Sigmoid colon (tissue), 7 donors: ENCODE results near the gene DNAJC15. TPM values are rescaled to one million over a fixed set of nuclear protein-coding genes. Genes with fewer than 3 reads are reported as not detected.

Source experiments
- DNase-seq: peaks from one replicate; pipeline ENCODE4 v3.0.0-alpha.2; 2019
- H3K27ac ChIP-seq, 4 donors: fragments of 200-600 bp; sonication (generic); one replicate each; pipeline ENCODE4 v1.5.1; 2016 to 2019; ENCODE audit warnings: mild to moderate bottlenecking in 1 of 4
- H3K27me3 ChIP-seq, 3 donors: fragments of 200-600 bp; sonication (generic); one replicate each; pipeline ENCODE4 v1.5.1; 2019; ENCODE audit warnings: mild to moderate bottlenecking in 1 of 3
- H3K36me3 ChIP-seq, 4 donors: fragments of 200-600 bp; sonication (generic); one replicate each; pipeline ENCODE4 v1.5.1; 2016 to 2019
- H3K4me1 ChIP-seq, 4 donors: fragments of 200-600 bp; sonication (generic); one replicate each; pipeline ENCODE4 v1.5.1; 2017 to 2019
- H3K4me3 ChIP-seq, 4 donors: fragments of 200-600 bp; sonication (generic); one replicate each; pipeline ENCODE4 v1.5.1; 2017 to 2019; ENCODE audit warnings: mild to moderate bottlenecking in 2 of 4, moderate library complexity in 1 of 4
- H3K9me3 ChIP-seq, 4 donors: fragments of 200-600 bp in 3 of 4; sonication (generic) in 3 of 4; one replicate each; pipeline versions ENCODE4 v1.5.1 to v1.6.1; 2013 to 2019
- EP300 ChIP-seq, 4 donors: sonication (generic); formaldehyde crosslinking; IDR thresholded peaks; one replicate each; pipeline ENCODE4 v1.6.1; 2017; ENCODE audit warnings: antibody characterized with exemption in 4 of 4
- POLR2A ChIP-seq, 2 donors: fragments of 450-650 bp; IDR thresholded peaks; one replicate each; pipeline ENCODE4 v1.6.1; 2016; ENCODE audit warnings: antibody characterized with exemption in 2 of 2, mild to moderate bottlenecking in 2 of 2, moderate library complexity in 2 of 2
- POLR2AphosphoS5 ChIP-seq, 4 donors: sonication (generic); formaldehyde crosslinking; IDR thresholded peaks; one replicate each; pipeline ENCODE4 v1.6.1; 2017; ENCODE audit warnings: antibody characterized with exemption in 4 of 4
- WGBS, 2 donors: extraction: QIAGEN DNeasy Blood & Tissue Kit; methylation state at CpG; one replicate each; pipeline ENCODE4 v1.1.7; 2013; 5-methylcytosine and 5-hydroxymethylcytosine counted together
- intact Hi-C: fragments of 100-400 bp; cut with DNase I; formaldehyde crosslinking; loops from one replicate; pipeline ENCODE4 v1.15.1; 2023
- polyA plus RNA-seq, 3 donors: library from polyadenylated mRNA; stranded (reverse); fragments of 200-250 nt; gene quantifications; one replicate each; pipeline ENCODE4 v1.2.3, GENCODE V29; 2013
- total RNA-seq, 4 donors: library from RNA; depleted of rRNA; stranded (reverse); fragments of >200 nt; gene quantifications; one replicate each; pipeline ENCODE4 v1.1.0, GENCODE V29; 2016
- TF ChIP-seq, protein P1 (sequence below), 4 experiments: fragments of 450-650 bp in 3 of 4; fragments of 200-600 bp in 1 of 4; IDR thresholded peaks; one replicate each; pipeline ENCODE4 v1.5.1; 2016 to 2019; ENCODE audit warnings: antibody characterized with exemption in 4 of 4, mild to moderate bottlenecking in 3 of 4, moderate library complexity in 2 of 4
- donor health status: healthy with polysubstance abuse.
- donor health status: Bipolar disorder and iron deficiency.
- donor health status: healthy.

DNAJC15 gene
- total and polyA plus RNA-seq, 7 donors, result 13.6 to 38.8 (median 15.3) TPM

DNA sequence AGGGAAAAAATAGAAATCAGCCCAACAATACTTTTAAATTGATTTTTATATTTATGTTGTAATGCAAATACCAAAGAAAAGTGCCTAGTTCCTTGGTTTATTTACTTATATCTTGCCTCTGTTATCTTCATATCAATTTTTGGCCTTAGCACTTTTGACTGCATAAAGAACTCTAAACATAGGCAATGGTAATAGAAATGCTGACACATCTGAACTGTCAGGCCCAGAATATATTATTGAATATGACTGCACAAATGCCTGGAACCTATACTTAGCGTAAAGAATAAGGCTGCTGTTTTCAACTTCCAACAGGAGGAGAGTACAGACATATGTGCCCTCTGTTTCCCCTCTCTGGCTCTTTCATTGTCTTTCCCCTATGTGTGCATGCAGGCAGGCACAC, 91.1 kb downstream of the DNAJC15 start:
- H3K36me3 ChIP-seq, result no peaks in the 10 kb centered on the region
- WGBS, 2 donors, result 100% methylated on average over 1 of the region's 1 CpG
- DNase-seq, result no peak
- H3K27me3 ChIP-seq, result no peaks in the 10 kb centered on the region
- intact Hi-C loops, result no loop called here
- TF ChIP-seq, protein P1, sequence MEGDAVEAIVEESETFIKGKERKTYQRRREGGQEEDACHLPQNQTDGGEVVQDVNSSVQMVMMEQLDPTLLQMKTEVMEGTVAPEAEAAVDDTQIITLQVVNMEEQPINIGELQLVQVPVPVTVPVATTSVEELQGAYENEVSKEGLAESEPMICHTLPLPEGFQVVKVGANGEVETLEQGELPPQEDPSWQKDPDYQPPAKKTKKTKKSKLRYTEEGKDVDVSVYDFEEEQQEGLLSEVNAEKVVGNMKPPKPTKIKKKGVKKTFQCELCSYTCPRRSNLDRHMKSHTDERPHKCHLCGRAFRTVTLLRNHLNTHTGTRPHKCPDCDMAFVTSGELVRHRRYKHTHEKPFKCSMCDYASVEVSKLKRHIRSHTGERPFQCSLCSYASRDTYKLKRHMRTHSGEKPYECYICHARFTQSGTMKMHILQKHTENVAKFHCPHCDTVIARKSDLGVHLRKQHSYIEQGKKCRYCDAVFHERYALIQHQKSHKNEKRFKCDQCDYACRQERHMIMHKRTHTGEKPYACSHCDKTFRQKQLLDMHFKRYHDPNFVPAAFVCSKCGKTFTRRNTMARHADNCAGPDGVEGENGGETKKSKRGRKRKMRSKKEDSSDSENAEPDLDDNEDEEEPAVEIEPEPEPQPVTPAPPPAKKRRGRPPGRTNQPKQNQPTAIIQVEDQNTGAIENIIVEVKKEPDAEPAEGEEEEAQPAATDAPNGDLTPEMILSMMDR (IDR thresholded peaks at IDR 0.05), result no peak
- no peak for TF ChIP-seq EP300 (IDR thresholded peaks at IDR 0.05)
- TF ChIP-seq POLR2A (IDR thresholded peaks at IDR 0.05), result no peak
- H3K4me3 ChIP-seq, result no peak overlapping the region
- H3K27ac ChIP-seq, result peak overlapping the region in 1 of 4 donors; percentile 43
- H3K9me3 ChIP-seq, result no peaks in the 10 kb centered on the region
- peaks cover 0 to 46% (median 26%) of the 10 kb centered on the region in 4 donors for H3K4me1 ChIP-seq

DNA sequence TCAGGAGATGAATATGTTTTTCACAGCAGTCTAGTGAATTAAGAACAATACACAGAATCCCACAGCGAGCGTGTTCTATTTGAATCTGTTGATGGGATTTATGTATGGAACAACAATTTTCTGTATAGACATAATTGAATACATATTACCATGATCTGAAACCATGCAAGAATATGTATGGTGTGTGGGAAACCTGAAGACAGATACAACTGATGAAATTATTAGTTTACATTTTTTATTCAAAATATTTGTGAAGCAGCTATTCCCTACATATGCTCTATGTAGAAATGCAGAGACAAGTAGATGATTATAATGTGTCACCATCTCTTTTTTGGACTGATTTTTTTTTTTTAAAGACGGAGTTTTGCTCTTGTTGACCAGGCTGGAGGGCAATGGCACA, 91.8 kb downstream of the DNAJC15 start:
- H3K9me3 ChIP-seq, result no peaks in the 10 kb centered on the region
- H3K27ac ChIP-seq, result no peak overlapping the region
- no peak for TF ChIP-seq POLR2AphosphoS5 (IDR thresholded peaks at IDR 0.05)
- no peak for TF ChIP-seq EP300 (IDR thresholded peaks at IDR 0.05)
- no peak for TF ChIP-seq POLR2A (IDR thresholded peaks at IDR 0.05)
- TF ChIP-seq, protein P1 (IDR thresholded peaks at IDR 0.05), result no peak
- no peaks in the 10 kb centered on the region for H3K36me3 ChIP-seq
- intact Hi-C loops, result no loop called here
- peaks cover 0 to 40% (median 23%) of the 10 kb centered on the region in 4 donors for H3K4me1 ChIP-seq
- WGBS, 2 donors, result 94 to 98% methylated on average over 3 of the region's 3 CpGs
- DNase-seq, result no peak
- H3K4me3 ChIP-seq, result no peak overlapping the region
- no peaks in the 10 kb centered on the region for H3K27me3 ChIP-seq

DNA sequence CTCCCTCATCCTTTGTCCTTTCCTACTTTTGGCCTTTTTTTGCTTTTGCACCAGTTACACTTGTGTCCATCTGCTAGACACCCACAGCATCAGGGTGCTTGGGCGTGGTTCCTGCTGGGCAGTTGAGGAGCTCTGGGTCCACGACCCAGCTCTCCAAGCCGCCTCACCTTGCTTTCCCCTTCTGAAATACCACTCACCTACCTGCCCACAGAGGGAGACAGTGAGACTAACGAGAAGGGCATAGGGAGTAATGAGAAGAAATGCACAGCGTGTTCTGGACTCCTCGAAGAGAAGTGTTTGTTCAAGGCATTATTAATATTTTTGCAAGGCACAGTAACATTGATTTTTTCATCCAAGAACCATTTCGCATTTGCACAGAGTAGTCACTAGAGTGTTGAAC, 92.9 kb downstream of the DNAJC15 start:
- Histone ChIP-seq H3K36me3 (no peaks in the 10 kb centered on the region), H3K9me3 (no peaks in the 10 kb centered on the region), H3K4me3 (no peak overlapping the region), H3K27me3 (no peaks in the 10 kb centered on the region), H3K27ac (no peak overlapping the region), H3K4me1 (peaks cover 0 to 33% (median 19%) of the 10 kb centered on the region in 4 donors)
- TF ChIP-seq EP300 (IDR thresholded peaks at IDR 0.05) (no peak), POLR2AphosphoS5 (IDR thresholded peaks at IDR 0.05) (no peak), POLR2A (IDR thresholded peaks at IDR 0.05) (no peak)
- TF ChIP-seq, protein P1 (IDR thresholded peaks at IDR 0.05), result no peak
- WGBS, 2 donors, result 93 to 97% methylated on average over 7 of the region's 7 CpGs
- no peak for DNase-seq
- intact Hi-C loops, result no loop called here

DNA sequence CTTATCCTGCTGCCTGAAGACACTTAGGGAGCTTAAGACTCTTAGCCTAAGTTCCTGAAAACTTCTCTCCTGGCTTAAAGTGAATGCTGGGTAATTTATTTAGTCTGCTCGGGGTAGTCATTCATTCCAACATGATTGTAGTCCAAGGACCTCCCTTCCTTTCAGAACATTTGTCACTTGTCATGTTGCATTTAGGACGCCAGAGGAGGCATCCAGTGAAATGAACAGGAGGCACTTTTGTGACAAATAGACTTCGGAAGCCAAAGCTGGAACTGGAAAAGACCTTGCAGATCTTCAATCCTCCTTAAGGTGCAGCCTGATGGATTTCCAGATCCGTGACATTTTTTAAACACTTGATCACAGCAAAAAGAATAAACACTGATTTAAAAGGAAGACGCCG, 95.1 kb downstream of the DNAJC15 start:
- intact Hi-C loops, result no loop called here
- H3K27ac ChIP-seq, result no peak overlapping the region
- H3K4me1 ChIP-seq, result peaks cover 0 to 12% (median 7%) of the 10 kb centered on the region in 4 donors
- DNase-seq, result no peak
- whole genome bisulfite sequencing, 2 donors, result 88 to 92% methylated on average over 6 of the region's 6 CpGs
- H3K36me3 ChIP-seq, result no peaks in the 10 kb centered on the region
- H3K4me3 ChIP-seq, result no peak overlapping the region
- no peaks in the 10 kb centered on the region for H3K27me3 ChIP-seq
- no peaks in the 10 kb centered on the region for H3K9me3 ChIP-seq
- no peak for TF ChIP-seq EP300 (IDR thresholded peaks at IDR 0.05)
- no peak for TF ChIP-seq POLR2AphosphoS5 (IDR thresholded peaks at IDR 0.05)
- TF ChIP-seq, protein P1 (IDR thresholded peaks at IDR 0.05), result no peak
- no peak for TF ChIP-seq POLR2A (IDR thresholded peaks at IDR 0.05)

DNA sequence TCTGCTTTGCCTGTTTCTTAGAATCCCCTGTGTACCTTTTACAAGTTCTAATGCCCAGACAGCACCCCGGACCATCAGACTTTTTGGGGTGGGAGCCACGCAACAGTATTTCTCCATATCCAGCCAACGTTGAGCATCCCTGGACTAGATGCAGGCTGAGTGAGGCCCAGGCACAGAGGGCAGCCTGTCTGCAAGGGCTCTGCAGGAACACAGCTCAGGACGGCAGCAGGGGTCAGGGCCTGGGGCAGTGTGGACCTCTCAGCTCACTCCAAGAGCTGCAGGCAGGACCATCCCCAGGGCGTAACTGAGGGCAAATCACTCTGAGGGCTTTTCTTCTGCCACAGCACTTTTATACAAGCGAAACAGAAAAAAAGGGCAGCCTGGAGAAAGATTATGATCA, 95.8 kb downstream of the DNAJC15 start:
- H3K36me3 ChIP-seq, result no peaks in the 10 kb centered on the region
- H3K27me3 ChIP-seq, result no peaks in the 10 kb centered on the region
- no peak overlapping the region for H3K27ac ChIP-seq
- H3K9me3 ChIP-seq, result no peaks in the 10 kb centered on the region
- WGBS, 2 donors, result 91 to 93% methylated on average over 6 of the region's 6 CpGs
- DNase-seq, result no peak
- peaks cover 0 to 5% (median under 1%) of the 10 kb centered on the region in 4 donors for H3K4me1 ChIP-seq
- intact Hi-C loops, result no loop called here
- TF ChIP-seq POLR2AphosphoS5 (IDR thresholded peaks at IDR 0.05), result no peak
- TF ChIP-seq, protein P1 (IDR thresholded peaks at IDR 0.05), result no peak
- TF ChIP-seq POLR2A (IDR thresholded peaks at IDR 0.05), result no peak
- no peak for TF ChIP-seq EP300 (IDR thresholded peaks at IDR 0.05)
- H3K4me3 ChIP-seq, result no peak overlapping the region
